NCI-H128 (cell line): ENCODE measurements around the gene PAGR1.
"Not testable (repeated sequence)": the region's sequence is repeated elsewhere in the genome, so short reads cannot be mapped to it uniquely, and the experiment has no call there.

ENCODE experiments used
- DNase-seq: peaks from one replicate; lab custom pipeline; 2025; ENCODE audit not compliant: unreplicated experiment; lab: John Stamatoyannopoulos, UW

The PAGR1 gene

GRCh38 chr16:29815793-29816693 is at the start of gene PAGR1:
PAGR1 (plus strand) TSS chr16:29816152; CDS start chr16:29816526, 374 bp downstream.
- peak; percentile 88 for DNase-seq

DNA sequence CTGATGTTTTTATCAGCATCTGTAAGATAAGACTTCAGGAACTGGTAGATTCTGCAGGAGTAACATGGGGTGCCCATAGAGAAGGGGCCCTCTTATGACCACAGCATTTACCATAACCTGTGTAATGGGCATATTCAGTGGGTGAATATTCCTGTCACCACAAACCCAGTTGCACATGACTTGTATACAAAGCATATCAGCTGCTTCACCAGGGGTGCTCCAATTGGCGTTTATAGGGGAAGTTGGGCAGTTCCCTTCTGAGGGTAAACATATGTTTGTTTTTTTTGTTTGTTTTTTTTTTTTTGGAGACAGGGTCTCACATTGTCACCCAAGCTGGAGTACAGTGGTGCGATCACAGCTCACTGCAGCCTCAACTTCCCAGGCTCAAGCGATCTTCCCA is 49.4 kb upstream of the PAGR1 start:
- no peak for DNase-seq

- DNase-seq, result no peak
These were observed 48.9 kb upstream of the PAGR1 start for GRCh38 chr16:29767062-29767461.

DNA sequence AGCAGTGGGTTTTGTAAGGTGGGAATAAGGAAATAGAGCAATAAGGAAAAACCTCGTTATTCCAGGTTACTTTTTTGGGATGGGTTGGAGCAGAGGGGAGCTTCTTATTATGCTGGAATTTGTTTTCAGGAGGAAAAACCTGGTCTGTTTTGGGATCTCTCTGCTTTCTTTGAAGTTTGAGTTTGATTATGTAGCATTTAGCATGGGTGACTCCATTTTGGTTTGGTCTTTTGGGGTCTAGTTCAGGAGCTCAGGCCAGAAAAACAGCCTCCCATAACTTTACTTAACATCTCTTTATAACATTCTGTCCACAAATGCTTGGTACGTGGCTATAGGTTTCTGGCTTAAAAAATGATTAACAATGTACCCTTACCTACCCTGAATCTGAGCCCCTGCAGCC is 46.4 kb upstream of the PAGR1 start:
- DNase-seq, result no peak

- DNase-seq, result no peak
These were observed 45.6 kb upstream of the PAGR1 start for GRCh38 chr16:29770250-29770929.

DNA sequence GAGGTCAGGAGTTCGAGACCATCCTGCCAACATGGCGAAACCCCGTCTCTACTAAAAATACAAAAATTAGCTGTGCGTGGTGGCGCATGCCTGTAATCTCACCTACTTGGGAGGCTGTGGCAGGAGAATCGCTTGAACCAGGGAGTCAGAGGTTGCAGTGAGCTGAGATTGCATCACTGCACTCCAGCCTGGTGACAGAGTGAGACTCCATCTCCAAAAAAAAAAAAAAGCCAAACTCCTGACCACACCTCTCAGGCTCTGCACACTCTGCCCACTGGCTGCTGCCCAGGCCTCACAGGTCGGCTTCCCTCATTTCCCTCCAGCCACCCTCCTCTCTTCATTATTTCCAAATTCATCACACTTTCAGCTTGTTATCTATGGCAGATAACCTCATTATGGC is 43.6 kb upstream of the PAGR1 start:
- not testable (repeated sequence) for DNase-seq

DNA sequence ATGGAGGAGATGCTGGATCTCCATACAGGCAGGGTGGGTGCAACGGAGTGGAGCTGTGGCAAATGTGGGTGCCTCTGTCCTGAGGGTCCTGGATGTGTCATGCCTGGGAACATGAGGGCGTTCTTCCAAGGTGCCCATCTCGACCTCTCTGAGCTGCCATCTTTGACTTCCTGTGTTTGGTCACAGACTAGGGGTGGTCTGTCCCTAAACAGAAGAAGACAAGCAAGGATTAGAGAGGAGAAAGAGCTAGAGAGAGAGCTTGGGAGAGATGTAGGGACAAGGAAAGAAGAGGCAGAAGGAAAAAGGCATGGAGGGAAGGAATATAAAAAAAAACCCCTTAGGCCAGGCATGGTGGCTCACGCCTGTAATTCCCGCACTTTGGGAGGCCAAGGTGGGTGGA is 41.2 kb upstream of the PAGR1 start:
- no peak for DNase-seq

- no peak for DNase-seq
These were observed 40.1 kb upstream of the PAGR1 start for GRCh38 chr16:29775742-29776408.

DNA sequence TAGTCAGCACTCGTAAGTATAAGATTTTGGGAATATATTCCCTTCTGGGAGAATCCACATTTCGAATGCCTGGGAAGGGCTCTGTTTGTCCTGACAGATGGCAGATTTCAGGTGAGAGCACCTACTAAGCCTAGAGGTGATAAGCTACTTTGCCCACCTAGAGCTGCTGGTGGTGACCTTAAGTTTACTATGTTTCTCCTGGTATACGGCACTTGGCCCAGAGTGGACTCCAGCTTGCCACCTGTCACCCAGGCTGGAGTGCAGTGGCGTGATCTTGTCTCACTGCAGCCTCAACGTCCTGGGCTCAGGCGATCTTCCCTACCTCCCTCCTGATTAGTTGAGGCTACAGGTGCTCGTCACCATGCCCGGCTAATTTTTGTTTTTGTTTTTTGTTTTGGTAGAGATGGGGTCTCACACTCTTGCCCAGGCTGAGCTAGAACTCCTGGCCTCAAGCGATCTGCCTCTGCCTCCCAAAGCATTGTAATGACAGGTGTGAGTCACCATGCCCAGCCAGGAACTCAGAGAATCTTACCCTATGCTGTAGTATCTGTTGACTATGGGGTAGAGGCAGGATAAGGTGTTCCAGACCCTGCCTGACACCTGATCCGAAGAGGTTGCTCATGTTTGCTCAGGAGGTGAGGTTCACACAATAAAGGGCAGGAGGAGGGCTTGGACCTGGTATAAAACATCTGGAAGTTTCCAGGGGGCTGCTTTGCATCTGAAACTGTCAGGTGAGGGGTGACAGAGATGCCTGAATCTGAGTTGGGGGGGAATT is 38.2 kb upstream of the PAGR1 start, which contains the start of gene ZG16:
Gene ZG16, plus strand, starts transcription at position 681 of the 775 bp plus-strand sequence. CDS start 1,011 bp downstream, outside the sequence.
- DNase-seq, result no peak

DNA sequence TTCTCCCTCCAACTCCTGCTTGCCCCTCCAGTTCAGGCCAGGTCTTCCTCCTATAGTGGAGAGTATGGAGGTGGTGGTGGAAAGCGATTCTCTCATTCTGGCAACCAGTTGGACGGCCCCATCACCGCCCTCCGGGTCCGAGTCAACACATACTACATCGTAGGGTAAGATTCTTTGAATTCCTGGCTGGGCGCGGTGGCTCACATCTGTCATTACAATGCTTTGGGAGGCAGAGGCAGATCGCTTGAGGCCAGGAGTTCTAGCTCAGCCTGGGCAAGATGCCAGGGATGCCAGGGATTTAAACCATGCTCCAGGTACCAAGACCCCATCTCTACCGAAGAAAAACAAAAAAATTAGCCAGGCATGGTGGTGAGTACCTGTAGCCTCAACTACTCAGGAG is 36.5 kb upstream of the PAGR1 start:
- DNase-seq, result no peak

GRCh38 chr16:29783094-29783953 is 32.6 kb upstream of the PAGR1 start:
- DNase-seq, result not testable (repeated sequence)

DNA sequence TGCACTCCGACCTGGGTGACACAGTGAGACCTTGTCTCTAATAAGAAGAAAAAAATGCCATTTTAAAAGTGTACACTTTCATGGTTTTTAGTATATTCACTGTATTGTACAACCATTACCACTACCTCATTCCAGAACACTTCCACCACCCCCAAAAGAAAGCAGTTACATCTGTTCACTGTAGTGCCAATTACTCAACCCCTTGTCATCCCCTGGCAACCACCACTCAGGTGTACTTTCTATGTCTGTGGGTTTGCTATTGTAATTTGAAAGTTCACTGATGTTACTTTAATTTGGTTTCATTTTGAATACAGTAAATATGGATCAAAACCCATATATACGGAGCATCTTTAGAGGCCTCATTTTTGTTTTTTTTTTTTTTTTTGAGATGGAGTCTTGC is 31.8 kb upstream of the PAGR1 start:
- DNase-seq, result no peak

- no peak for DNase-seq
These were observed 31.0 kb upstream of the PAGR1 start for GRCh38 chr16:29784901-29785500.

DNA sequence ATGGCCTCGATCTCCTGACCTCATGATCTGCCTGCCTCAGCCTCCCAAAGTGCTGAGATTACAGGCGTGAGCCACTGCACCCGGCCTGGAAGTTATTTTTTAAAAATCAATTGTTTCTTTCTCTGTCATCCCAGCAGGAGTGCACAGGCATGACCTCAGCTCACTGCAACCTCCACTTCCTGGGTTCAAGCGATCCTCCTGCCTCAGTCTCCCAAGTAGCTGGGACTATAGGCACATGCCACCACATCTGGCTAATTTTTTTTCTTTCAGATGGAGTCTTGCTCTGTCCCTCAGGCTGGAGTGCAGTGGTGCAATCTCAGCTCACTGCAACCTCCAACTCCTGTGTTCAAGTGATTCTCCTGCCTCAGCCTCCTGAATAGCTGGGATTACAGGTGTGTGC is 28.8 kb upstream of the PAGR1 start:
- not testable (repeated sequence) for DNase-seq

DNA sequence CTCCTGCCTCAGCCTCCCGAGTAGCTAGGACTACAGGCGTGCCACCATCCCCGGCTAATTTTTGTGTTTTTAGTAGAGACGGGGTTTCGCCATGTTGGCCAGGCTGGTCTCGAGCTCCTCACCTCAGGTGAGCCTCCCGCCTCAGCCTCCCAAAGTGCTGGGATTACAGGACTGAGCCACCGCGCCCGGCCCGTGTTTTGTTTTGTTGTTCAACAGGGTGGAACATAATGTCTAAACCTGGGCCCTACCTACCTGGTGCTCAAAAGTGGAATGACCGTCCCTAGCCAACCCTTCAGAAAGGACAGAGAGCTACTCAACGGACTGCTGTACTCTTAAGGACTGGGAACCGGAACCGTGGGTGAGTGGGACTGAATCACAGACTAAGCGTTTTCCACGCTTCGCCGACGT is 26.2 kb upstream of the PAGR1 start:
- DNase-seq, result no peak

GRCh38 chr16:29790183-29790948 is 25.6 kb upstream of the PAGR1 start, which contains the start of gene KIF22:
KIF22 (plus strand) TSS chr16:29790751; CDS start chr16:29790760, 9 bp downstream.
- peak; percentile 93 for DNase-seq

- no peak for DNase-seq
These were observed 24.8 kb upstream of the PAGR1 start for GRCh38 chr16:29790949-29791844.
